GM23338 (cell line): ENCODE results near the gene RAB31. TPM values are rescaled to one million over a fixed set of nuclear protein-coding genes. Genes with fewer than 3 reads are reported as not detected.
A peak's percentile ranks its signal among the peaks of the same experiment; 100 is the strongest.

Source experiments
- ATAC-seq: fragments of 200-7000 bp; cut with Tn5 transposase; 3 replicates; pipeline ENCODE4 v1.9.1; 2020
- DNase-seq: peaks from one replicate; pipeline ENCODE4 v3.0.0-alpha.2; 2015; ENCODE audit warnings: low spot score
- H2AFZ ChIP-seq: fragments of 200-600 bp; sonication (generic); 2 replicates; pipeline ENCODE4 v1.8.0; 2016; ENCODE audit warnings: antibody characterized with exemption, mild to moderate bottlenecking, moderate library complexity
- H3F3A ChIP-seq: fragments of 200-600 bp; sonication (generic); replicated peaks from 2 replicates; pipeline ENCODE4 v1.8.0; 2017; ENCODE audit warnings: antibody characterized with exemption, mixed run types, low read depth
- H3K27ac ChIP-seq: fragments of 200-600 bp; sonication (generic); 2 replicates; pipeline ENCODE4 v1.6.1; 2016; ENCODE audit warnings: low read depth
- H3K27me3 ChIP-seq: fragments of 200-600 bp; sonication (generic); 2 replicates; pipeline ENCODE4 v1.8.0; 2016; ENCODE audit warnings: mild to moderate bottlenecking, mixed run types, moderate library complexity; ENCODE audit not compliant: insufficient read depth
- H3K36me3 ChIP-seq: fragments of 200-600 bp; sonication (generic); 2 replicates; pipeline ENCODE4 v1.8.0; 2016; ENCODE audit warnings: mild to moderate bottlenecking; ENCODE audit not compliant: insufficient read depth
- H3K4me1 ChIP-seq: fragments of 200-600 bp; sonication (generic); 2 replicates; pipeline ENCODE4 v1.8.0; 2016; ENCODE audit warnings: mild to moderate bottlenecking, moderate library complexity; ENCODE audit not compliant: insufficient read depth
- H3K4me2 ChIP-seq: fragments of 200-600 bp; sonication (generic); 2 replicates; pipeline ENCODE4 v1.7.1; 2017; ENCODE audit warnings: mixed run types
- H3K4me3 ChIP-seq: fragments of 200-600 bp; sonication (generic); 2 replicates; pipeline ENCODE4 v1.6.1; 2016; ENCODE audit warnings: mixed run types
- H3K79me2 ChIP-seq: fragments of 200-600 bp; sonication (generic); replicated peaks from 2 replicates; pipeline ENCODE4 v1.8.0; 2017; ENCODE audit warnings: mild to moderate bottlenecking; ENCODE audit not compliant: insufficient read depth
- H3K9me2 ChIP-seq: fragments of 200-600 bp; sonication (generic); 2 replicates; pipeline ENCODE4 v1.8.0; 2017; ENCODE audit not compliant: insufficient read depth
- H4K20me1 ChIP-seq: fragments of 200-600 bp; sonication (generic); replicated peaks from 2 replicates; pipeline ENCODE4 v1.8.0; 2017; ENCODE audit warnings: mild to moderate bottlenecking; ENCODE audit not compliant: insufficient read depth
- H3K27ac Mint-ChIP-seq: 2 replicates; pipeline ENCODE4 v1.8.0; 2020; ENCODE audit warnings: inconsistent platforms, mild to moderate bottlenecking, moderate library complexity, mixed read lengths
- H3K27me3 Mint-ChIP-seq: 3 replicates; pipeline ENCODE4 v1.8.0; 2022; ENCODE audit warnings: low read depth, mild to moderate bottlenecking, moderate library complexity, mixed read lengths, inconsistent platforms; ENCODE audit not compliant: insufficient read depth, poor library complexity
- H3K36me3 Mint-ChIP-seq: 3 replicates; pipeline ENCODE4 v1.8.0; 2021; ENCODE audit warnings: low read depth, mild to moderate bottlenecking, inconsistent platforms, moderate library complexity, mixed read lengths
- H3K4me1 Mint-ChIP-seq: 3 replicates; pipeline ENCODE4 v1.8.0; 2020; ENCODE audit warnings: mild to moderate bottlenecking, inconsistent platforms, mixed read lengths
- H3K4me3 Mint-ChIP-seq: 3 replicates; pipeline ENCODE4 v1.8.0; 2021; ENCODE audit warnings: moderate library complexity, mild to moderate bottlenecking, inconsistent platforms, mixed read lengths
- H3K9me3 Mint-ChIP-seq: 3 replicates; pipeline ENCODE4 v1.8.0; 2020; ENCODE audit warnings: moderate library complexity, mild to moderate bottlenecking, inconsistent platforms, mixed read lengths
- EZH2phosphoT487 ChIP-seq: fragments of 200-600 bp; sonication (generic); IDR thresholded peaks from one replicate; pipeline ENCODE4 v1.8.1; 2018; ENCODE audit warnings: antibody characterized with exemption; ENCODE audit not compliant: unreplicated experiment
- STAT1 ChIP-seq: IDR thresholded peaks from one replicate; pipeline ENCODE4 v1.6.1; 2016; ENCODE audit warnings: antibody characterized with exemption; ENCODE audit not compliant: unreplicated experiment
- polyA plus RNA-seq: library from polyadenylated mRNA; unstranded; fragments of >200 nt; fragmentation: Nextera tagmentation; extraction: Ambion mirVana; gene quantifications from 2 replicates; pipeline ENCODE4 v1.2.1, GENCODE V29; 2016
- total RNA-seq: library from RNA; depleted of rRNA; stranded (reverse); fragments of >200 nt; shearing (Covaris generic); gene quantifications from 2 replicates; pipeline ENCODE4 v1.2.3, GENCODE V29; 2014
- TF ChIP-seq, protein P1 (sequence below), 2 experiments: fragments of 200-600 bp in 1 of 2; sonication (generic) in 1 of 2; conservative IDR thresholded peaks; 2 replicates each; pipeline versions ENCODE4 v1.5.1 to v1.6.1; 2016 to 2017; ENCODE audit warnings: antibody characterized with exemption in 2 of 2, low read depth in 2 of 2, mild to moderate bottlenecking in 2 of 2, moderate library complexity in 1 of 2
- TF ChIP-seq, protein P2 (sequence below): IDR thresholded peaks from 2 replicates; pipeline ENCODE4 v1.6.1; 2016; ENCODE audit warnings: antibody characterized with exemption

RAB31 gene
- total and polyA plus RNA-seq, 2 experiments from 2014 or later, result 33.8 to 46.1 TPM

DNA sequence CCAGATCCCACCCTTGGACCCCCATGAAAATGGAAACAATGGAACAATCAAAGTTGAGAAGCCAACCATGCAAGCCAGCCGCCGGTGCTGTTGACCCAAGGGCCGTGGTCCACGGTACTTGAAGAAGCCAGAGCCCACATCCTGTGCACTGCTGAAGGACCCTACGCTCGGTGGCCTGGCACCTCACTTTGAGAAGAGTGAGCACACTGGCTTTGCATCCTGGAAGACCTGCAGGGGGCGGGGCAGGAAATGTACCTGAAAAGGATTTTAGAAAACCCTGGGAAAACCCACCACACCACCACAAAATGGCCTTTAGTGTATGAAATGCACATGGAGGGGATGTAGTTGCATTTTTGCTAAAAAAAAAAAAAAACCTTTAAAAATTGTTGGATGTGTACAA is 151.1 kb downstream of the RAB31 start:
- H3K36me3 Mint-ChIP-seq, result no peaks in the 10 kb centered on the region; the same call in 2 of the 3 replicates
- H3K4me2 ChIP-seq, result no peak overlapping the region
- H3K27me3 ChIP-seq, result no peaks in the 10 kb centered on the region
- no peak overlapping the region for H3K27ac ChIP-seq
- peak; percentile 54 for DNase-seq
- H4K20me1 ChIP-seq, result no peaks in the 10 kb centered on the region
- no peaks in the 10 kb centered on the region for H3F3A ChIP-seq
- H3K4me3 Mint-ChIP-seq, result no peak overlapping the region
- no peaks in the 10 kb centered on the region; the same call in 2 of the 3 replicates for H3K9me3 Mint-ChIP-seq
- no peaks in the 10 kb centered on the region for H3K79me2 ChIP-seq
- no peaks in the 10 kb centered on the region for H3K4me1 ChIP-seq
- H3K4me3 ChIP-seq, result no peak overlapping the region
- H3K27ac Mint-ChIP-seq, result no peak overlapping the region
- peaks cover 2% of the 10 kb centered on the region; the same call in 1 of the 3 replicates for H3K4me1 Mint-ChIP-seq
- peak; percentile 41 for ATAC-seq
- no peak overlapping the region for H2AFZ ChIP-seq
- TF ChIP-seq, protein P1, sequence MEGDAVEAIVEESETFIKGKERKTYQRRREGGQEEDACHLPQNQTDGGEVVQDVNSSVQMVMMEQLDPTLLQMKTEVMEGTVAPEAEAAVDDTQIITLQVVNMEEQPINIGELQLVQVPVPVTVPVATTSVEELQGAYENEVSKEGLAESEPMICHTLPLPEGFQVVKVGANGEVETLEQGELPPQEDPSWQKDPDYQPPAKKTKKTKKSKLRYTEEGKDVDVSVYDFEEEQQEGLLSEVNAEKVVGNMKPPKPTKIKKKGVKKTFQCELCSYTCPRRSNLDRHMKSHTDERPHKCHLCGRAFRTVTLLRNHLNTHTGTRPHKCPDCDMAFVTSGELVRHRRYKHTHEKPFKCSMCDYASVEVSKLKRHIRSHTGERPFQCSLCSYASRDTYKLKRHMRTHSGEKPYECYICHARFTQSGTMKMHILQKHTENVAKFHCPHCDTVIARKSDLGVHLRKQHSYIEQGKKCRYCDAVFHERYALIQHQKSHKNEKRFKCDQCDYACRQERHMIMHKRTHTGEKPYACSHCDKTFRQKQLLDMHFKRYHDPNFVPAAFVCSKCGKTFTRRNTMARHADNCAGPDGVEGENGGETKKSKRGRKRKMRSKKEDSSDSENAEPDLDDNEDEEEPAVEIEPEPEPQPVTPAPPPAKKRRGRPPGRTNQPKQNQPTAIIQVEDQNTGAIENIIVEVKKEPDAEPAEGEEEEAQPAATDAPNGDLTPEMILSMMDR (conservative IDR thresholded peaks at IDR 0.05; ENCODE audit: low read depth in 2 of 2), result peak; percentile 40 to 46; a peak in 3 of 4 replicates
- TF ChIP-seq STAT1 (no peak), EZH2phosphoT487 (no peak)
- H3K36me3 ChIP-seq, result no peaks in the 10 kb centered on the region
- H3K9me2 ChIP-seq, result no peaks in the 10 kb centered on the region
- H3K27me3 Mint-ChIP-seq, result peaks cover 2% of the 10 kb centered on the region

DNA sequence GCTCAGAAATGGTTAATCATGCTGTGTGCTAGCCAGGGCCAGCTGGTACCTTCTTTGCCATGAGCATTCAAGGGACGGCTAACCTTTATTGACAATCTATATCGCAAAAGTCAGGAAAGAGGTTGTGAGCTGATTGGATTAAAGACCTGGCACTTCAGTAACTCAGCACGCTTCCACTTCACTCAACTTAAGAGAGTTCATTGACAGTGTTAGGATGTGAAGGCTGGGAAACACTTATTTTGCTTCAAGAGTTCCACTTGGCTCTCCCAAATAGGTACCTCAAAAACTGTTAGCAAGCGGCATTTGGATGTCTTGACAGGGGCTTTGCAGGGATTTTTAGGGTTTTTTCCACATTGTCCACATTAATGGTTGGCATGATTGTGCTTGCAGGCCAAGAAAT is 152.6 kb downstream of the RAB31 start:
- Mint-ChIP-seq H3K9me3 (peaks cover 7% of the 10 kb centered on the region), H3K27me3 (no peaks in the 10 kb centered on the region), H3K4me3 (no peak overlapping the region), H3K27ac (no peak overlapping the region), H3K36me3 (peaks cover 9% of the 10 kb centered on the region), H3K4me1 (no peaks in the 10 kb centered on the region; the same call in 2 of the 3 replicates)
- TF ChIP-seq, protein P1 (conservative IDR thresholded peaks at IDR 0.05; ENCODE audit: low read depth in 2 of 2), result no peak
- Histone ChIP-seq H2AFZ (no peak overlapping the region), H3K4me1 (no peaks in the 10 kb centered on the region), H3K9me2 (no peaks in the 10 kb centered on the region), H3K79me2 (no peaks in the 10 kb centered on the region), H3F3A (no peaks in the 10 kb centered on the region), H3K4me2 (no peak overlapping the region), H3K27ac (no peak overlapping the region), H4K20me1 (no peaks in the 10 kb centered on the region), H3K27me3 (no peaks in the 10 kb centered on the region), H3K4me3 (no peak overlapping the region), H3K36me3 (peaks cover 7% of the 10 kb centered on the region; the same call in 1 of the 2 replicates)
- ATAC-seq (no peak), DNase-seq (no peak)

DNA sequence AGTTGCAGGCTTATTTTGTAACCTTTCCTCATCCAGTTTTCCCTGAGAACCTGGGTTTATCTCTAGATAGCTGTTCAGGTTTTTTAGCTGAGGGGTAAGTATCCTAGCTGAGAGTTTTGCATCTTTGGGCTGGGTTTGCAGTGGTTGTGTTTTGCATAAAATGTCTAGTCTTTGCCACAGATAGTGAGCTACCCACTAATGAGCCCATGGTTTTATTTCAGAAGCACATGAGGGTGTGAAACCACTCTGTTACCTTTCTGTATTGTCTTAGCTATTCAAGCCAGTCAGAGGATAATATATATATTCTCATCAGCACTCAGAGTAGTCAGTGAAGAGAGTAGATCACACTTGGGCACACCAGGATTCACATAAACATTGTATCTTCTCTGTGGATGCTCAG is 153.1 kb downstream of the RAB31 start:
- no peaks in the 10 kb centered on the region for H3K9me2 ChIP-seq
- no peak overlapping the region for H2AFZ ChIP-seq
- H3K4me1 Mint-ChIP-seq, result no peaks in the 10 kb centered on the region; the same call in 2 of the 3 replicates
- DNase-seq (no peak), ATAC-seq (no peak)
- no peaks in the 10 kb centered on the region for H3K4me1 ChIP-seq
- peaks cover 12% of the 10 kb centered on the region for H3K9me3 Mint-ChIP-seq
- no peaks in the 10 kb centered on the region for H3K79me2 ChIP-seq
- H3K4me3 Mint-ChIP-seq, result no peak overlapping the region
- H3K4me3 ChIP-seq, result no peak overlapping the region
- no peaks in the 10 kb centered on the region for H3K27me3 Mint-ChIP-seq
- H3K27ac Mint-ChIP-seq, result no peak overlapping the region
- no peaks in the 10 kb centered on the region for H3F3A ChIP-seq
- peaks cover 11% of the 10 kb centered on the region; the same call in 1 of the 2 replicates for H3K36me3 ChIP-seq
- H3K36me3 Mint-ChIP-seq, result peaks cover 14% of the 10 kb centered on the region
- H3K27ac ChIP-seq, result no peak overlapping the region
- H3K4me2 ChIP-seq, result no peak overlapping the region
- H4K20me1 ChIP-seq, result no peaks in the 10 kb centered on the region
- H3K27me3 ChIP-seq, result no peaks in the 10 kb centered on the region
- TF ChIP-seq, protein P2, sequence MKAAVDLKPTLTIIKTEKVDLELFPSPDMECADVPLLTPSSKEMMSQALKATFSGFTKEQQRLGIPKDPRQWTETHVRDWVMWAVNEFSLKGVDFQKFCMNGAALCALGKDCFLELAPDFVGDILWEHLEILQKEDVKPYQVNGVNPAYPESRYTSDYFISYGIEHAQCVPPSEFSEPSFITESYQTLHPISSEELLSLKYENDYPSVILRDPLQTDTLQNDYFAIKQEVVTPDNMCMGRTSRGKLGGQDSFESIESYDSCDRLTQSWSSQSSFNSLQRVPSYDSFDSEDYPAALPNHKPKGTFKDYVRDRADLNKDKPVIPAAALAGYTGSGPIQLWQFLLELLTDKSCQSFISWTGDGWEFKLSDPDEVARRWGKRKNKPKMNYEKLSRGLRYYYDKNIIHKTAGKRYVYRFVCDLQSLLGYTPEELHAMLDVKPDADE, result no peak
